ENCODE measurements around the gene TTLL12. TPM values are rescaled to one million over a fixed set of nuclear protein-coding genes. Genes with fewer than 3 reads are reported as not detected.
A peak's percentile ranks its signal among the peaks of the same experiment; 100 is the strongest.

The TTLL12 gene
- total RNA-seq, 1 experiment from 2014 or later, result 63.4 TPM

DNA sequence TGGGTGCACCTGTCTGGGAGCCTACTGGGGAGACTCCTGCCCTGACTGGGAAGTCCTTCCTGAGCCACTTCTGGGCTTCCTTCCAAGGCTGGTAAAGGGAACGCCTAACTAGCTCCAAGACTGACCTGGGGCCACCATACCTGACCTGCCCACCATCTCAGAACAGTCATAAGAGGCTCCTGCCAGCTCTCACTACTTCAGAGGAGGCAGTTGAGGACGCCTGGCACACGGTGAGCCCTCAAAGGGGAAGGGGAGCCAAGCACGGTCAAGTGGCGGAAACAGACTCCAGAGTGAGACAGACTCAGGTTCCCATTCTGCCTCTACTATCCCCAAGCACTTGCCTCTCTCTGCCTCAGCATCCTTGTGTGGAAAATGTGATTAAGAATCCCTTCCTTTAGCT lies 51.4 kb downstream of the TTLL12 start:
- DNase-seq, result no peak
- Mint-ChIP-seq H3K27ac (ENCODE audit: unreplicated experiment) (no peak overlapping the region), H3K36me3 (ENCODE audit: insufficient read depth, unreplicated experiment) (peaks cover 74% of the 10 kb centered on the region), H3K4me3 (ENCODE audit: low read depth, unreplicated experiment) (no peak overlapping the region), H3K9me3 (ENCODE audit: low read depth, unreplicated experiment) (no peaks in the 10 kb centered on the region), H3K27me3 (ENCODE audit: unreplicated experiment) (no peaks in the 10 kb centered on the region), H3K4me1 (ENCODE audit: low read depth, unreplicated experiment) (no peaks in the 10 kb centered on the region)
- CTCF ChIA-PET, result no interaction called here
- intact Hi-C loops (cut with micrococcal nuclease; ENCODE audit: unreplicated experiment), result no loop called here
- TF ChIP-seq, protein P1, sequence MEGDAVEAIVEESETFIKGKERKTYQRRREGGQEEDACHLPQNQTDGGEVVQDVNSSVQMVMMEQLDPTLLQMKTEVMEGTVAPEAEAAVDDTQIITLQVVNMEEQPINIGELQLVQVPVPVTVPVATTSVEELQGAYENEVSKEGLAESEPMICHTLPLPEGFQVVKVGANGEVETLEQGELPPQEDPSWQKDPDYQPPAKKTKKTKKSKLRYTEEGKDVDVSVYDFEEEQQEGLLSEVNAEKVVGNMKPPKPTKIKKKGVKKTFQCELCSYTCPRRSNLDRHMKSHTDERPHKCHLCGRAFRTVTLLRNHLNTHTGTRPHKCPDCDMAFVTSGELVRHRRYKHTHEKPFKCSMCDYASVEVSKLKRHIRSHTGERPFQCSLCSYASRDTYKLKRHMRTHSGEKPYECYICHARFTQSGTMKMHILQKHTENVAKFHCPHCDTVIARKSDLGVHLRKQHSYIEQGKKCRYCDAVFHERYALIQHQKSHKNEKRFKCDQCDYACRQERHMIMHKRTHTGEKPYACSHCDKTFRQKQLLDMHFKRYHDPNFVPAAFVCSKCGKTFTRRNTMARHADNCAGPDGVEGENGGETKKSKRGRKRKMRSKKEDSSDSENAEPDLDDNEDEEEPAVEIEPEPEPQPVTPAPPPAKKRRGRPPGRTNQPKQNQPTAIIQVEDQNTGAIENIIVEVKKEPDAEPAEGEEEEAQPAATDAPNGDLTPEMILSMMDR (IDR thresholded peaks at IDR 0.05; ENCODE audit: unreplicated experiment), result no peak
- no TSS peak for BruUV-seq (replicated peaks)

DNA sequence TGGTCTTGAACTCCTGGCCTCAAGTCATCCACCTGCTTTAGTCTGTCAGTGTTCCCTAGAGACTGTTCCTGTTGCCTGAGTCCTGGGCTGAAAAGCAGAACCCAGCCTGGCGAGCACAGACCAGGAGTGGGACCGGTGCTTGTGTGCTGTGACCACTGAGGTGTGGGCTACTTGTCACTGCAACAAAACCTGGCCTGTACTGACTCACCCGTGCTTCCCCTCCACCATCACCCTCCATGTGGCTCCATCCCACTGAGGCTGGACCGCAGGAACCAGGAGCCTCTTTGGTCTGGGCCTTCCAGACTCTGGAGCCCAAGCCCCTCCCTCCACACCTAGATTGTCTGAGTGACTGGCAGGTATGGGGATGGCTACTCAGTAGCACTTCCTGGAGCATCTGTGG lies 52.4 kb downstream of the TTLL12 start:
- Mint-ChIP-seq H3K27me3 (ENCODE audit: unreplicated experiment) (no peaks in the 10 kb centered on the region), H3K4me3 (ENCODE audit: low read depth, unreplicated experiment) (no peak overlapping the region), H3K36me3 (ENCODE audit: insufficient read depth, unreplicated experiment) (peaks cover 79% of the 10 kb centered on the region), H3K27ac (ENCODE audit: unreplicated experiment) (no peak overlapping the region), H3K9me3 (ENCODE audit: low read depth, unreplicated experiment) (no peaks in the 10 kb centered on the region), H3K4me1 (ENCODE audit: low read depth, unreplicated experiment) (peaks cover under 1% of the 10 kb centered on the region)
- intact Hi-C loops (cut with micrococcal nuclease; ENCODE audit: unreplicated experiment), result no loop called here
- no TSS peak for BruUV-seq (replicated peaks)
- DNase-seq, result no peak
- TF ChIP-seq, protein P1 (IDR thresholded peaks at IDR 0.05; ENCODE audit: unreplicated experiment), result no peak
- CTCF ChIA-PET, result no interaction called here

DNA sequence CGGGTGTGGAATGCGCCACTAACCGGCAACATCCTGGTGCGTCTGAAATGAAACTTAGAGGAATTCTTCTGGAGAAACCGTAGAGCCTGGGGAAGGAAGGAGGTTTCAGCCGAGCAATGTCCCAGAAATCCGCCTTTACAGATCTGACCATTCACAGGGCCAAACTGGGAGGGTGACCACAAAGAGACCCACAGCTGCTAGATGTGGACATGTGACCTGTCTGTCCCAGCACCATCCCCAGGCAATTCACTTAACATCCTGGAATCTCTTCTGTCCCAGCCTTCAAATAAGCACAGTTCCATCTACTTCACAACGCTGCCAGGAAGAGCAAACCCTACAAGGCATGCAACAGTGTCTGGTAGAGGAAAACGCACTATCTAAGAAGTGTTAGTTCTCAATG lies 53.5 kb downstream of the TTLL12 start:
- CTCF ChIA-PET, result interaction anchor here (0.5 to 0.6 kb wide), 2 partner anchors 27 to 436 kb away, joined by 4 to 6 read pairs; no protein-coding TSS in a partner anchor
- no peak for DNase-seq
- no peak overlapping the region for H3K27ac Mint-ChIP-seq (ENCODE audit: unreplicated experiment)
- no TSS peak for BruUV-seq (replicated peaks)
- H3K4me3 Mint-ChIP-seq (ENCODE audit: low read depth, unreplicated experiment), result no peak overlapping the region
- H3K27me3 Mint-ChIP-seq (ENCODE audit: unreplicated experiment), result no peaks in the 10 kb centered on the region
- no peaks in the 10 kb centered on the region for H3K9me3 Mint-ChIP-seq (ENCODE audit: low read depth, unreplicated experiment)
- intact Hi-C loops (cut with micrococcal nuclease; ENCODE audit: unreplicated experiment), result no loop called here
- H3K4me1 Mint-ChIP-seq (ENCODE audit: low read depth, unreplicated experiment), result peaks cover 12% of the 10 kb centered on the region
- TF ChIP-seq, protein P1 (IDR thresholded peaks at IDR 0.05; ENCODE audit: unreplicated experiment), result no peak
- H3K36me3 Mint-ChIP-seq (ENCODE audit: insufficient read depth, unreplicated experiment), result peaks cover 82% of the 10 kb centered on the region

DNA sequence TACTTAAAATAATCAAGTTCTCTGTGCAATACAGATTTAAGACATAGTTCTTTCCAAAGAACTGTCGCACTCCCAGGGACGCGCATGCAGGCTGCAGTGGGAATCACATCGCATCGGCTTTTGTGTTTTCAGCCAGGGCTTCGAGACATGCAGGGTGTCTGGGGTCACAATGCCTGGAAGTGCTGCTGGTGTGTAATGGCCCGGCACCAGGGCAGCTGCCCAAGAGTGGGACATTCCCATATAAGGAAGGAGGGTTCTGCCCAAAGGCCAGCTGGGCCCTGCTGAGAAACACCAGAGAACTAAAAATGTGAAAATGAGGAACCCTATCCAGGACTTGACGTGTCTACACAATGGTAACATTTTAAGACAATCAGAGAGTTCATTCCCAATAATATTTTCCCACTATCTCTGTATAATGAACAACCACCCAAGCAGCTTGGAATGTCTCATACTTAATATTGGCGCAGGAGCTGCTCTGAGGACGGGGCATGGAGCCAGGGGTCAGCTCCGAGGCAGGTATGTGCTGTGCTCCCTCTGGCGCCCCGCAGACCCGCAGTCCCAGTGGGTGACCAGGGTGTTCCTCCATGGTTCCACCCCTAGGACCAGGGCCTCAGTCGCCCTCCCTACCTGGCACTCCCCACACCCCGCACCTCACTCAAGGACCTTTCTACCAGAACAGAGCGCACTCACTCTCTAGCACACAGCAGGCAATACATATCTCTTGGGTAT lies 55.0 kb downstream of the TTLL12 start:
- DNase-seq, result no peak
- no TSS peak for BruUV-seq (replicated peaks)
- TF ChIP-seq, protein P1 (IDR thresholded peaks at IDR 0.05; ENCODE audit: unreplicated experiment), result no peak
- H3K9me3 Mint-ChIP-seq (ENCODE audit: low read depth, unreplicated experiment), result no peaks in the 10 kb centered on the region
- H3K27me3 Mint-ChIP-seq (ENCODE audit: unreplicated experiment), result no peaks in the 10 kb centered on the region
- H3K36me3 Mint-ChIP-seq (ENCODE audit: insufficient read depth, unreplicated experiment), result peaks cover 87% of the 10 kb centered on the region
- peak overlapping the region; percentile 61 for H3K27ac Mint-ChIP-seq (ENCODE audit: unreplicated experiment)
- no peak overlapping the region for H3K4me3 Mint-ChIP-seq (ENCODE audit: low read depth, unreplicated experiment)
- intact Hi-C loops (cut with micrococcal nuclease; ENCODE audit: unreplicated experiment), result no loop called here
- peaks cover 25% of the 10 kb centered on the region for H3K4me1 Mint-ChIP-seq (ENCODE audit: low read depth, unreplicated experiment)
- CTCF ChIA-PET, result no interaction called here

Measured in Calu3 (cell line).